Small intestine (tissue), 7 donors: ENCODE results near the gene TRAF6. TPM values are rescaled to one million over a fixed set of nuclear protein-coding genes. Genes with fewer than 3 reads are reported as not detected.
A peak's percentile ranks its signal among the peaks of the same experiment; 100 is the strongest.

ENCODE experiments used
- DNase-seq, 2 donors: peaks; one replicate each; pipeline versions ENCODE4 v3.0.0 to v3.0.0-alpha.2; 2013
- FAIRE-seq: peaks from 2 replicates; lab custom pipeline; 2012; peaks lifted over from hg19 to GRCh38; lab: Jason Lieb, UNC
- H3K27ac ChIP-seq, 3 donors: one replicate each; pipeline ENCODE4 v1.5.1; 2013; ENCODE audit warnings: low read length in 2 of 3, mild to moderate bottlenecking in 2 of 3, control low read depth in 1 of 3, inconsistent platforms in 1 of 3, low read depth in 1 of 3, moderate library complexity in 1 of 3
- H3K27me3 ChIP-seq, 3 donors: one replicate each; pipeline ENCODE4 v1.6.1; 2013; ENCODE audit warnings: low read length in 3 of 3, inconsistent platforms in 1 of 3; ENCODE audit not compliant: control insufficient read depth in 3 of 3, insufficient read depth in 3 of 3
- H3K36me3 ChIP-seq, 3 donors: one replicate each; pipeline ENCODE4 v1.6.1; 2013; ENCODE audit warnings: low read length in 3 of 3, inconsistent platforms in 1 of 3, low read depth in 1 of 3, mild to moderate bottlenecking in 1 of 3, moderate library complexity in 1 of 3; ENCODE audit not compliant: control insufficient read depth in 3 of 3, insufficient read depth in 2 of 3
- H3K4me1 ChIP-seq, 3 donors: one replicate each; pipeline ENCODE4 v1.6.1; 2013; ENCODE audit warnings: low read length in 2 of 3, inconsistent platforms in 1 of 3, low read depth in 1 of 3, mild to moderate bottlenecking in 1 of 3, moderate library complexity in 1 of 3; ENCODE audit not compliant: control insufficient read depth in 3 of 3, insufficient read depth in 2 of 3
- H3K4me3 ChIP-seq, 3 donors: one replicate each; pipeline ENCODE4 v1.5.1; 2013; ENCODE audit warnings: low read length in 3 of 3, control low read depth in 1 of 3, inconsistent platforms in 1 of 3, low read depth in 1 of 3, mild to moderate bottlenecking in 1 of 3, moderate library complexity in 1 of 3
- H3K9me3 ChIP-seq, 2 donors: one replicate each; pipeline ENCODE4 v1.6.1; 2013; ENCODE audit warnings: low read depth in 1 of 2, low read length in 1 of 2; ENCODE audit not compliant: control insufficient read depth in 2 of 2, insufficient read depth in 1 of 2
- WGBS, 3 donors: extraction: QIAGEN DNeasy Blood & Tissue Kit; methylation state at CpG; one replicate each; pipeline ENCODE4 v1.1.7; 2013; 5-methylcytosine and 5-hydroxymethylcytosine counted together
- polyA plus RNA-seq, 4 donors: library from polyadenylated mRNA; stranded (reverse) in 3 of 4; unstranded in 1 of 4; fragments of 200-250 nt in 3 of 4; fragments of 120-200 nt in 1 of 4; gene quantifications; one replicate each; pipeline versions ENCODE4 v1.2.1 to v1.2.3, GENCODE V29; 2013
- donor health status: healthy with polysubstance abuse.
- donor health status: control.
- donor health status: control.
- donor health status: Bipolar disorder and iron deficiency.
- donor health status: healthy.

TRAF6 gene
- polyA plus RNA-seq, 4 donors = 3.6 to 22.1 (median 4.6) TPM

DNA sequence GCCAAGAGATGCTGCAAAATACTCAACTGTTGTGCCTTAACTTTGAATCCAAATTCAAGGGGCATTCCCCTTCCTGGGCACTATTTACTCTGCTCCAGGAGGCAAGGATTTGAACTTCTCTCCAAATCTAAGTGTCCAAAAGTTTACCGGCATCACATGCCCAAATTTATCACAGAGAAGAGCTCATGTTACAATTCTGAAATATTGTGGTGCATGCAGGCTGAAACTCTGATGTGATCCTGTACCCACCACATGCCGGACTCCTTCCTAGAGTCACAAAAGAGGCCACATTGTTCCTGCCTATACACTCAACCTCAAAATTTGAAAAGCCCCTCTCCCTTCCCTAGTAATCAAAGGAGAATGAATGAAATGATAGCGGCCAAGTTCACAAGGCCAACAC lies 1.3 kb downstream of the TRAF6 start:
- H3K27me3 ChIP-seq = no peaks in the 10 kb centered on the region
- H3K4me3 ChIP-seq = peak overlapping the region; percentile 79 to 87 (median 80)
- no peaks in the 10 kb centered on the region for H3K36me3 ChIP-seq
- 9 to 29% (median 20%) methylated on average over 3 of the region's 3 CpGs for WGBS, 3 donors
- DNase-seq (no peak), FAIRE-seq (no peak)
- H3K9me3 ChIP-seq = peaks cover 0 to under 1% of the 10 kb centered on the region in 2 donors
- peak overlapping the region; percentile 17 to 88 (median 77) for H3K27ac ChIP-seq
- H3K4me1 ChIP-seq = peaks cover 0 to 26% (median 2%) of the 10 kb centered on the region in 3 donors

DNA sequence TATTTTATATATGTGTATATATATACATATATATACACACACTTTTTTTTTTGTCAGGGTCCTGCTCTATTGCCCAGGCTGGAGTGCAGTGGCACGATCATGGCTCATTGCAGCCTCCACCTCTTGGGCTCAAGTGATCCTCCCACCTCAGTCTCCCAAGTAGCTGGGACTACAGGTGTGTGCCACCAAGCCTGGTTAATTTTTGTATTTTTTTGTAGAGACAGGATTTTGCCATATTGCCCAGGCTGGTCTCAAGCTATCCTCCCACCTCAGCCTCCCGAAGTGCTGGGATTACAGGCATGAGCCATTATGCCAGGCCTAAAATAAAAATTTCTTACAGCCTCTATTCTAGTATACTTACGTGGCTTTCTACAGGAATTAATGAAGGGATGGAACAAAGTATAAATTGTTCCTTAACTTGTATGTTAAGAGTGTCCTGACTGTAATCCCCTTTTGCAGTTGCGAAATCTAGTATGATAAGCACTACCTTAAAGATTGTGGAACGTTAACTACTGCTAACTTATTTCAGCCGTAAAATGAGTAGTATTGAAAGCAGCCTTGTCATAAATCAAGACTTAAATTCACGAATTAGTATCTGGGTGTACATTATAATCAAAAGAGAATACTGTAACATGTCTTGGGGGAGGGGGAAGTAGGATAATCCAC lies 2.1 kb downstream of the TRAF6 start:
- H3K9me3 ChIP-seq = no peaks in the 10 kb centered on the region
- H3K27me3 ChIP-seq = no peaks in the 10 kb centered on the region

DNA sequence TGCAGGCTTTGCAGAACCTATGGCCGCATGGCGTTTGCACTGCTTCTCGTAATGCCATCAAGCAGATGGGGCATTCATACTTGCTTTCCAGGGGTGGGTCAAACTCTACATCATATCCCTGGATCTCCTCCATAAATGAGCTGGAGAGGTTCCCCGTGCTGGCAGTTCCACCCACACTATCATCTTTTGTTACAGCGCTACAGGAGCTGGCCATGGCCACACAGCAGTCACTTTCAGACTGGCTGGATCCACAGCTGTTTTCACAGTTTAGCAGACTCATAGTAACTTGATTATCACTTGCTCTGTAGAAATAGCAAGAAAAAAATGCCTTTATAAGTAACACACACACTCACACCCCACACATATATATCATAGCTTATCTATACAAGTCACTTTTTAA lies 8.8 kb downstream of the TRAF6 start:
- Histone ChIP-seq H3K36me3 (peaks cover 0 to 15% (median 0%) of the 10 kb centered on the region in 3 donors), H3K4me3 (no peak overlapping the region), H3K27me3 (no peaks in the 10 kb centered on the region), H3K27ac (peak overlapping the region in 1 of 3 donors; percentile 63), H3K4me1 (peaks cover 2 to 34% (median 2%) of the 10 kb centered on the region in 3 donors), H3K9me3 (no peaks in the 10 kb centered on the region)
- FAIRE-seq (no peak), DNase-seq (no peak)
- WGBS, 3 donors = 88 to 91% (median 89%) methylated on average over 5 of the region's 5 CpGs

More for the DNA sequence above, 2.1 kb downstream of the TRAF6 start:
- Histone ChIP-seq H3K27ac (peak overlapping the region in 2 of 3 donors; percentile 41 to 88), H3K4me3 (peak overlapping the region in 2 of 3 donors; percentile 79 to 80), H3K4me1 (peaks cover 0 to 32% (median 2%) of the 10 kb centered on the region in 3 donors), H3K36me3 (peaks cover 0 to 4% (median 0%) of the 10 kb centered on the region in 3 donors)
- no peak for FAIRE-seq
- peak; percentile 41 to 73 for DNase-seq
- WGBS, 3 donors = 33 to 49% (median 38%) methylated on average over 7 of the region's 7 CpGs

DNA sequence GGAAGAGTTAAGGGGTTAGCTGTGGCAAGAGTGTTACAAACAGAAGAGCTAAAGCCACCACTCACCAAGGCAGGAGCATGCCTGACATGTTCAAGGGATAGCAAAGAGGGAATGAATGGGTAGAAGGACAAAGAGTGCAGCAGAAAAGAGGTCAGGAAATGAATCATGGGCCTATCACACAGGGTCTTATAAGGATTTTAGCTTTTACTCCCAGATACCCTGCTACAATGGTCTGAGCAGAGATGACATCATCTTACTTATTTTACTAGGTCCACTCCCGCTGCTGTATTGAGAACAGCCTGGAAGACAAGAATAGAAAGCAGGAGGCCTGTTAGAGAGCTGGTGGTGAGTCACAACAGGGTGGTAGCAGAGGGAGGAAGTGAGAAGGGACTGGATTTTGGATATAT lies 9.8 kb downstream of the TRAF6 start:
- H3K4me1 ChIP-seq = peaks cover 0 to 29% (median 2%) of the 10 kb centered on the region in 3 donors
- H3K9me3 ChIP-seq = no peaks in the 10 kb centered on the region
- FAIRE-seq (no peak), DNase-seq (peak; percentile 72 to 91)
- H3K36me3 ChIP-seq = peaks cover 0 to 22% (median 0%) of the 10 kb centered on the region in 3 donors
- 8 to 60% (median 38%) methylated on average over 1 of the region's 1 CpG for WGBS, 3 donors
- H3K27me3 ChIP-seq = no peaks in the 10 kb centered on the region
- no peak overlapping the region for H3K4me3 ChIP-seq
- H3K27ac ChIP-seq = peak overlapping the region; percentile 36 to 84 (median 82)

DNA sequence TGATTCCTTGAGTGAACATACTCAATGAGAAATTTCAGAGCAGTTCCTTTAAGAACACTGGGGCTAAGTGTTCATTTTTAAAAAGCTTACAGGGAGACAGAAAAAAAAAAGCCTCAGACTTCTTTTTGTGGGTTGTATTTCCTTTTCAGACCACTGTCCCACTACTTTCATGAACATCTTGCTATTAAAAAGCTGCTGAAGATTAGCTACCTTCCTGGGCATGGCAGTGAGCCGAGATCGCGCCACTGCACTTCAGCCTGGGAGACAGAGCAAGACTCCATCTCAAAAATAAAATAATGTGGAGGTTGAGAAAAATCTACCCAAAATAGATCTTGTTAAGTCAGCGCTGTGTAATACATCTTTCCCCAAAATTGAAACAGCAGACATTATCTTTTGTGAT lies 10.8 kb downstream of the TRAF6 start:
- no peak overlapping the region for H3K4me3 ChIP-seq
- no peak for FAIRE-seq

DNA sequence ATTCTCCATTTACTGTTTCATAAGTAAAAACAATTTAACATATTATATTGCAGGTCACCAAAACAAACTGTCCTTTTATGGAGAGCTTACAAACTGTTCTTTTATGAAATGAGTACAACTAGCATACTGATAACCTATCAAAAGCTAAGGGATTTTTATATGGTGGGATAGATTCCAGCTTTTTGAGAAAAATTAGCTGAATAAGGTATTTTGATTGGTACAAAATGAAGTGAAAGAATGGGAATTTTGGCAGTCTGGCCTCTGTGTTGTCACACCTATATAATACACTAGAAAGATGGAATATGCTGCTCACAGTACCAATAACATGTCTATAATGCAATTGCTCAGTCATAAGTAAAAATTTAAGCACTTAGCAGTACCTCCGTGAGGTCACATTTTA lies 11.4 kb downstream of the TRAF6 start:
- Histone ChIP-seq H3K27me3 (no peaks in the 10 kb centered on the region), H3K4me3 (no peak overlapping the region), H3K9me3 (no peaks in the 10 kb centered on the region), H3K36me3 (peaks cover 0 to 27% (median 4%) of the 10 kb centered on the region in 3 donors), H3K4me1 (peaks cover 0 to 29% (median 2%) of the 10 kb centered on the region in 3 donors), H3K27ac (no peak overlapping the region)
- no peak for DNase-seq
- 83 to 97% (median 90%) methylated on average over 1 of the region's 1 CpG for WGBS, 3 donors
- no peak for FAIRE-seq

More for the DNA sequence above, 10.8 kb downstream of the TRAF6 start:
- peaks cover 0 to 22% (median under 1%) of the 10 kb centered on the region in 3 donors for H3K36me3 ChIP-seq
- no peaks in the 10 kb centered on the region for H3K9me3 ChIP-seq
- no peaks in the 10 kb centered on the region for H3K27me3 ChIP-seq
- peak overlapping the region in 1 of 3 donors; percentile 84 for H3K27ac ChIP-seq
- WGBS, 3 donors = 86 to 87% (median 86%) methylated on average over 4 of the region's 4 CpGs
- H3K4me1 ChIP-seq = peaks cover 0 to 29% (median 2%) of the 10 kb centered on the region in 3 donors
- no peak for DNase-seq

DNA sequence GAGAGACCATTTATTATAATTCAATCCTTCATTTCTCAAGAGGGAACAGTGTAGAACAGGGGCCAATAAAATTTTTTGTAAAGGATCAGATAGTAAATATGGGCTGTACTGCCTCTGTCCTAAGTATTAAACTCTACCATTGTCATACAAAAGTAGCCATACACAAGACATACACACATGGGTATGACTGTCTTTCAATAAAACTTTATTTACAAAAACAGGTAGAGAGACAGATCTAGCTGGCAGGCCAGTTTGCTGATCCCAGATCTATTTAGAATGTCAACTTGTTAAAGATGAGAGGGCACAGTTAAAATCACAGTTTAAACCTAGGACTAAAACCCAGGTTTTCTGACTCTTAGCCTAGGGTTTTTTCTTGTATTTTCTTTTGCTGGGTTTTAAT lies 16.7 kb downstream of the TRAF6 start:
- Histone ChIP-seq H3K36me3 (peaks cover 19 to 28% (median 19%) of the 10 kb centered on the region in 3 donors), H3K4me1 (no peaks in the 10 kb centered on the region), H3K4me3 (no peak overlapping the region), H3K27ac (no peak overlapping the region), H3K27me3 (no peaks in the 10 kb centered on the region), H3K9me3 (no peaks in the 10 kb centered on the region)
- FAIRE-seq (no peak), DNase-seq (no peak)

DNA sequence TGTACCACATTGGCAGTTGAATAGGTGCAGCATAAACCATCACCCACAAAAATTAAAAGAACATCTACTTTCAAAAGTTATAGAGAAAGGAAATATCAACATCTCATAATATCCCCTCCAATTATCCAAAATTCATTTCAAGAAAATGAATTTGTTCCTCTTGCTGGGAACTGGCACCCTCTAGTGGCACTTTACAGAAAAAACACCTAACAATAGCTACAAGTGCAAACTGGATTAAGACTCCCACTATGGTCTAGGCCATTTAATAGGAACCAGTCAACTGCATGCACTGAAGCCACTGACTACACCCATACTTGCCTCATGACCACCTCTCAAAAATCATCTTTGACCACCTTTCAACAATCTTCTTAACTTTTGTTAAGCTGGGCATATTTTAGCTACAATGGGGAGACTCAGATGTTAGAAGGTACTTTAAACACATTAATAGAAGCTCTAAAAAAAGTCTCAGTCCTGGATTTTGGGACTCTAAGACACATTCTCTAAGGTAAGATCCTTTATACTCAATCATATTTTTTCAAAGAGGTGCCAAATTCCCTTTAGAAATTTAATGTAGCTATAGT lies 17.3 kb downstream of the TRAF6 start:
- H3K27ac ChIP-seq = no peak overlapping the region
- peaks cover 0 to 4% (median 0%) of the 10 kb centered on the region in 3 donors for H3K4me1 ChIP-seq
- H3K4me3 ChIP-seq = no peak overlapping the region
- H3K27me3 ChIP-seq = no peaks in the 10 kb centered on the region
- no peaks in the 10 kb centered on the region for H3K9me3 ChIP-seq
- H3K36me3 ChIP-seq = peaks cover 19 to 30% (median 21%) of the 10 kb centered on the region in 3 donors
- DNase-seq = peak; percentile 56 to 65
- no peak for FAIRE-seq
